ENCODE measurements around the gene OTX1. TPM values are rescaled to one million over a fixed set of nuclear protein-coding genes. Genes with fewer than 3 reads are reported as not detected.
A peak's percentile ranks its signal among the peaks of the same experiment; 100 is the strongest.

OTX1 gene
- total and polyA plus RNA-seq, 2 donors (not counting 1 experiment from before 2014, with no cell fraction given): not detected

DNA sequence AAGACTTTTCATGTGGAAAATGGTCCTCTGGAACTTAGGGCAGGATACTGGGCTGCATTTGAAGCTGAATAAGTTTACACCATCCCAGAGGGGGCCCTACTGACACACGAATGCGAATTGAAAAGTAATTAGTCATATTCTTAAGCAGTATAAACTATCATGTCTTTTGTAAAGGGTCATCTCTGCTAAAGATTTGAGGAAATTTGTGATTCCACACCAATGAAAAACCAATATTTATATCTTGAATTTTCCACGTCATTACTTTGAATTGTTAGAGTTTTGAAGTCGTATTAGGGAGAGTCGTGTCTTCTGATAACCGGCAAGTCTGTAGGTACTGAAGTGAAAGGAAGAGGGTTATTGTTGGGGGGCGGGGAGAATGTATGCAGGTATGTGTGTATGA, 4.1 kb upstream of the OTX1 start:
- Histone ChIP-seq H3K4me2 (replicated peaks; ENCODE audit: low read depth, low read length, poor library complexity, severe bottlenecking) (no peak overlapping the region), H3K27ac (ENCODE audit: low read length in 2 of 2) (no peak overlapping the region), H3K27me3 (replicated peaks in 1 of 4; ENCODE audit: control extremely low read depth in 1 of 4, control insufficient read depth in 3 of 4, insufficient read depth in 4 of 4, low read length in 3 of 4) (peaks cover 1 to 73% (median 58%) of the 10 kb centered on the region in 4 experiments), H4K20me1 (ENCODE audit: control insufficient read depth, insufficient read depth, low read length, poor library complexity, severe bottlenecking) (peaks cover 10% of the 10 kb centered on the region), H3K9me3 (ENCODE audit: control extremely low read depth in 1 of 3, control insufficient read depth in 2 of 3, insufficient read depth in 1 of 3, low read length in 2 of 3) (peaks cover 0 to 37% (median 0%) of the 10 kb centered on the region in 3 donors), H3K36me3 (replicated peaks in 1 of 2; ENCODE audit: control extremely low read depth in 1 of 2, control insufficient read depth in 1 of 2, extremely low read depth in 1 of 2, insufficient read depth in 2 of 2, low read length in 1 of 2) (no peaks in the 10 kb centered on the region), H2AFZ (ENCODE audit: insufficient read depth, low read depth, low read length, poor library complexity, severe bottlenecking) (no peak overlapping the region), H3K4me1 (ENCODE audit: control insufficient read depth in 2 of 2, insufficient read depth in 2 of 2, low read length in 2 of 2) (peaks cover 45 to 46% of the 10 kb centered on the region in 2 donors), H3K79me2 (ENCODE audit: control insufficient read depth, insufficient read depth, low read length) (no peaks in the 10 kb centered on the region), H3K9ac (ENCODE audit: low read length) (no peak overlapping the region), H3K4me3 (ENCODE audit: control extremely low read depth in 1 of 5, extremely low read depth in 1 of 5, insufficient read depth in 1 of 5, low read depth in 2 of 5, low read length in 4 of 5) (no peak overlapping the region)
- Mint-ChIP-seq H3K9me3 (ENCODE audit: insufficient read depth) (no peaks in the 10 kb centered on the region), H3K27me3 (peaks cover 70% of the 10 kb centered on the region), H3K27ac (no peak overlapping the region), H3K4me3 (peak overlapping the region; percentile 68), H3K4me1 (peaks cover 41% of the 10 kb centered on the region)
- DNase-seq (no peak), ATAC-seq (ENCODE audit: low read depth) (no peak)
- TF ChIP-seq EZH2 (IDR thresholded peaks at IDR 0.05; ENCODE audit: borderline replicate concordance, insufficient read depth, low read depth, low read length, poor library complexity, severe bottlenecking): no peak
- TF ChIP-seq, protein P1, sequence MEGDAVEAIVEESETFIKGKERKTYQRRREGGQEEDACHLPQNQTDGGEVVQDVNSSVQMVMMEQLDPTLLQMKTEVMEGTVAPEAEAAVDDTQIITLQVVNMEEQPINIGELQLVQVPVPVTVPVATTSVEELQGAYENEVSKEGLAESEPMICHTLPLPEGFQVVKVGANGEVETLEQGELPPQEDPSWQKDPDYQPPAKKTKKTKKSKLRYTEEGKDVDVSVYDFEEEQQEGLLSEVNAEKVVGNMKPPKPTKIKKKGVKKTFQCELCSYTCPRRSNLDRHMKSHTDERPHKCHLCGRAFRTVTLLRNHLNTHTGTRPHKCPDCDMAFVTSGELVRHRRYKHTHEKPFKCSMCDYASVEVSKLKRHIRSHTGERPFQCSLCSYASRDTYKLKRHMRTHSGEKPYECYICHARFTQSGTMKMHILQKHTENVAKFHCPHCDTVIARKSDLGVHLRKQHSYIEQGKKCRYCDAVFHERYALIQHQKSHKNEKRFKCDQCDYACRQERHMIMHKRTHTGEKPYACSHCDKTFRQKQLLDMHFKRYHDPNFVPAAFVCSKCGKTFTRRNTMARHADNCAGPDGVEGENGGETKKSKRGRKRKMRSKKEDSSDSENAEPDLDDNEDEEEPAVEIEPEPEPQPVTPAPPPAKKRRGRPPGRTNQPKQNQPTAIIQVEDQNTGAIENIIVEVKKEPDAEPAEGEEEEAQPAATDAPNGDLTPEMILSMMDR (IDR thresholded peaks at IDR 0.05): no peak
- intact Hi-C loops (cut with micrococcal nuclease): loop anchor here (5.0 kb wide), 1 partner anchor 541 kb away; the partner anchor contains the start of genes MDH1 and WDPCP
- POLR2A ChIA-PET: no interaction called here
- no CpG with 5 or more reads among the region's 7 CpGs for WGBS (ENCODE audit: insufficient coverage)
- CTCF ChIA-PET: interaction anchor here (1.4 kb wide), 1 partner anchor 590 kb away, joined by 4 read pairs; no protein-coding TSS in a partner anchor

DNA sequence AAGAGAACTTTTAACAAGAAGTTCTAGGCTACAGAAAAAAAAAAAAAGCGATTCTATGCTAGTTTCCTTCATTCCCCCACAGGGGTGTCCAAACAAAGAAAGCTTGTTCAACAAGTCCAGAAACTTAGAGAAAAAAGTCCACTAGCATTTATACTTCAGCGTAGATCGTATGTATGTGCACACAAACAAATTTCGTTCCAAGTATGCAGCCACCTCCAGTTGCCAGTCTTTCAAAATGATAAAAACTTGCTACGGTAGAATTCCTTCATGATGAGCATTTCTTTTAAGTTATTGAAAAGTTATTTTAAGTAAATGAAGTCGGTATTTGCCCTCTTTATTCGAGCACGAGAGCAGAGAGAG, 3.7 kb upstream of the OTX1 start:
- intact Hi-C loops (cut with micrococcal nuclease): loop anchor here (5.0 kb wide), 1 partner anchor 540 kb away; the partner anchor contains the start of genes MDH1 and WDPCP
- H3K27ac ChIP-seq (ENCODE audit: low read length in 2 of 2): no peak overlapping the region
- no peak overlapping the region for H2AFZ ChIP-seq (ENCODE audit: insufficient read depth, low read depth, low read length, poor library complexity, severe bottlenecking)
- peaks cover 10% of the 10 kb centered on the region for H4K20me1 ChIP-seq (ENCODE audit: control insufficient read depth, insufficient read depth, low read length, poor library complexity, severe bottlenecking)
- H3K9me3 ChIP-seq (ENCODE audit: control extremely low read depth in 1 of 3, control insufficient read depth in 2 of 3, insufficient read depth in 1 of 3, low read length in 2 of 3): peaks cover 0 to 41% (median 0%) of the 10 kb centered on the region in 3 donors
- H3K79me2 ChIP-seq (ENCODE audit: control insufficient read depth, insufficient read depth, low read length): no peaks in the 10 kb centered on the region
- no peak overlapping the region for H3K27ac Mint-ChIP-seq
- peaks cover 42% of the 10 kb centered on the region for H3K4me1 Mint-ChIP-seq
- peak overlapping the region; percentile 57 for H3K9ac ChIP-seq (ENCODE audit: low read length)
- peak overlapping the region; percentile 68 for H3K4me3 Mint-ChIP-seq
- no peak for TF ChIP-seq EZH2 (IDR thresholded peaks at IDR 0.05; ENCODE audit: borderline replicate concordance, insufficient read depth, low read depth, low read length, poor library complexity, severe bottlenecking)
- TF ChIP-seq, protein P1 (IDR thresholded peaks at IDR 0.05): no peak
- H3K9me3 Mint-ChIP-seq (ENCODE audit: insufficient read depth): no peaks in the 10 kb centered on the region
- H3K4me2 ChIP-seq (replicated peaks; ENCODE audit: low read depth, low read length, poor library complexity, severe bottlenecking): peak overlapping the region; percentile 84
- ATAC-seq (ENCODE audit: low read depth): no peak
- no peak for DNase-seq
- H3K27me3 ChIP-seq (replicated peaks in 1 of 4; ENCODE audit: control extremely low read depth in 1 of 4, control insufficient read depth in 3 of 4, insufficient read depth in 4 of 4, low read length in 3 of 4): peaks cover 1 to 77% (median 62%) of the 10 kb centered on the region in 4 experiments
- peaks cover 73% of the 10 kb centered on the region for H3K27me3 Mint-ChIP-seq
- no peaks in the 10 kb centered on the region for H3K36me3 ChIP-seq (replicated peaks in 1 of 2; ENCODE audit: control extremely low read depth in 1 of 2, control insufficient read depth in 1 of 2, extremely low read depth in 1 of 2, insufficient read depth in 2 of 2, low read length in 1 of 2)
- ChIA-PET CTCF (interaction anchor here (1.4 kb wide), 1 partner anchor 590 kb away, joined by 4 read pairs; no protein-coding TSS in a partner anchor), POLR2A (no interaction called here)
- peak overlapping the region in 1 of 5 experiments; percentile 48 for H3K4me3 ChIP-seq (ENCODE audit: control extremely low read depth in 1 of 5, extremely low read depth in 1 of 5, insufficient read depth in 1 of 5, low read depth in 2 of 5, low read length in 4 of 5)
- 0% methylated on average over 2 of the region's 8 CpGs for WGBS (ENCODE audit: insufficient coverage)
- peaks cover 49 to 50% of the 10 kb centered on the region in 2 donors for H3K4me1 ChIP-seq (ENCODE audit: control insufficient read depth in 2 of 2, insufficient read depth in 2 of 2, low read length in 2 of 2)

All from B cell (primary cell).